Brain microvascular endothelial cell (primary cell): ENCODE data around the gene RTN4RL1.

Source experiments
- DNase-seq: peaks from one replicate; pipeline ENCODE4 v3.0.0-alpha.2; 2020
- H3K27ac ChIP-seq: fragments of 250-450 bp; sonication (Bioruptor Pico); 2 replicates; pipeline ENCODE4 v1.5.1; 2020; ENCODE audit warnings: mild to moderate bottlenecking, moderate library complexity
- H3K27me3 ChIP-seq: fragments of 250-450 bp; sonication (Bioruptor Pico); replicated peaks from 2 replicates; pipeline ENCODE4 v1.5.1; 2020; ENCODE audit warnings: mild to moderate bottlenecking
- H3K36me3 ChIP-seq: fragments of 250-450 bp; sonication (Bioruptor Pico); replicated peaks from 2 replicates; pipeline ENCODE4 v1.5.1; 2020; ENCODE audit warnings: mild to moderate bottlenecking
- H3K4me3 ChIP-seq: 2 replicates; pipeline ENCODE4 v1.5.1; 2011; ENCODE audit warnings: low read depth, mild to moderate bottlenecking, control low read depth, low read length, moderate library complexity
- CTCF ChIP-seq: IDR thresholded peaks from 2 replicates; pipeline ENCODE4 v1.5.1; 2011; ENCODE audit warnings: low read depth, mild to moderate bottlenecking, moderate library complexity, low read length, control low read depth, inconsistent platforms; ENCODE audit errors: missing control alignments
- in situ Hi-C: cut with HindIII; loops from 2 replicates; pipeline ENCODE4 v1.10.0; 2017; ENCODE audit warnings: low sequenced_read_pairs, low pct_ligation_motif_present

RTN4RL1 gene

GRCh38 chr17:1978396-1978949, 46.7 kb downstream of the RTN4RL1 start:
- Histone ChIP-seq H3K36me3 (no peaks in the 10 kb centered on the region), H3K4me3 (no peak overlapping the region), H3K27me3 (peaks cover 28% of the 10 kb centered on the region), H3K27ac (no peak overlapping the region)
- no peak for TF ChIP-seq CTCF
- DNase-seq, result no peak
- in situ Hi-C loops, result no loop called here

GRCh38 chr17:1977583-1978395, 47.3 kb downstream of the RTN4RL1 start:
- Histone ChIP-seq H3K4me3 (no peak overlapping the region), H3K27ac (no peak overlapping the region), H3K27me3 (peaks cover 28% of the 10 kb centered on the region), H3K36me3 (no peaks in the 10 kb centered on the region)
- no peak for DNase-seq
- TF ChIP-seq CTCF, result no peak
- in situ Hi-C loops, result no loop called here

GRCh38 chr17:1976683-1977064, 48.5 kb downstream of the RTN4RL1 start:
- no peak overlapping the region for H3K4me3 ChIP-seq
- no peak overlapping the region for H3K27ac ChIP-seq
- in situ Hi-C loops, result no loop called here
- H3K36me3 ChIP-seq, result no peaks in the 10 kb centered on the region
- TF ChIP-seq CTCF, result no peak
- H3K27me3 ChIP-seq, result peaks cover 25% of the 10 kb centered on the region
- no peak for DNase-seq

- Histone ChIP-seq H3K36me3 (no peaks in the 10 kb centered on the region), H3K27me3 (peaks cover 25% of the 10 kb centered on the region), H3K27ac (no peak overlapping the region), H3K4me3 (no peak overlapping the region)
- in situ Hi-C loops, result no loop called here
- TF ChIP-seq CTCF, result no peak
- DNase-seq, result no peak
Measured at GRCh38 chr17:1976000-1976682, 49.0 kb downstream of the RTN4RL1 start.

- no peak for DNase-seq
- H3K36me3 ChIP-seq, result no peaks in the 10 kb centered on the region
- in situ Hi-C loops, result no loop called here
- no peak overlapping the region for H3K27ac ChIP-seq
- TF ChIP-seq CTCF, result no peak
- H3K27me3 ChIP-seq, result peaks cover 25% of the 10 kb centered on the region
- no peak overlapping the region for H3K4me3 ChIP-seq
Measured at GRCh38 chr17:1975573-1975972, 49.6 kb downstream of the RTN4RL1 start.
